Measurements from ENCODE around the gene SNTG2. TPM values are rescaled to one million over a fixed set of nuclear protein-coding genes. Genes with fewer than 3 reads are reported as not detected.

Gene SNTG2
- total and polyA plus RNA-seq, 9 donors = 0.17 to 5.7 (median 1.3) TPM; not detected in 1

DNA sequence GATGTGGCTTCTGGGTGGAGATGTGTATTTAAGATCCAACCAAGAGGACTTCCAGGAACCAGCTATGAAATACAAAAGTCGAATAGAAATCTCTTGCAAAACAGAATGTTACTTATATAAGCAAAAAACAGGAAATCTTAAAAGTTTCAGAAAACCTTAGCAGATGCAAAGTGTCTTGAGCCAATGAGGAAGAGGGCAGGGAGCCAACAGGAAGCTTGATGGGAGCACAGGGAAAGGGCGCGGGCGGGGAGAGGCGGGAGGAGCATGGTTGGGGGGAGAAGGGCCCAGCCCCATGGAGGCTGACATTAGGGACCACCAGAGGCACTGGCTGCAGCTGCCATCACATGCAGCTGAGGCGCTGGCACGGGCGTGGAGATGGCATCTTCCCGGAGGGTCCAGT, 203.3 kb downstream of the SNTG2 start:
- Histone ChIP-seq H3K9me3 (no peaks in the 10 kb centered on the region), H3K27ac (no peak overlapping the region)

DNA sequence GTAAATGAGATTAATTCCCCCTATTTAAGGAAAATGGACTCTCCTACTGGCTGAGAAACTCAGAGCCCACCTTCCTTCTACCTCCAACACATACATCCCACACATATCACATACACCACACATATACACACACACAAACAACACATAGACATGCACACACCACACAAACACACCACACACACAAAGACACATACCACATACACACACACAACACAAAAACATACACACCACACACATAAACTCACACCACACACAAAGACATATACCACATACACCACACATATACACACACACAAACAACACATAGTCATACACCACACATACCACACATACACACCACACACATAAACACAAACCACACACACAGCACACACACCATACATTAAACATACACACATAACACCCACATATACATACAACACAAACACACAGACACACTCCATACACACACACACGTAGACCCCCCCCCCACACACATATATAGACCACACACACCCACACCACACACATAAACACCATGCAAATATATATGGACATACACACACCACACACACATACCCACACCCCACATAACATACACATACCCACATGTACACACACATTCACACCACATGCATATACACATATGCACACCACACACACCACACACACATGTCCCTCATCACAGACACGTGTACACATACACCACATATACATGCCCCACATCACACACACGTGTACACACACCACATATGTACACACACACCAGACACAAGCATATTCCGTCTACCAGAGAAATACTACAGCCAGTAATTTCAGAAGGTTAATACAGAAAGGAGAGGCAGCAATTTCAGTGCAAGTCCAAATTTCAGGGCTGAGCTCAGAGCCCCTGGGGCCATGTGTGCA, 204.3 kb downstream of the SNTG2 start:
- H3K36me3 ChIP-seq = no peaks in the 10 kb centered on the region
- H3K9me3 ChIP-seq = no peaks in the 10 kb centered on the region
- intact Hi-C loops (cut with DNase I) = no loop called here
- TF ChIP-seq, protein P1, sequence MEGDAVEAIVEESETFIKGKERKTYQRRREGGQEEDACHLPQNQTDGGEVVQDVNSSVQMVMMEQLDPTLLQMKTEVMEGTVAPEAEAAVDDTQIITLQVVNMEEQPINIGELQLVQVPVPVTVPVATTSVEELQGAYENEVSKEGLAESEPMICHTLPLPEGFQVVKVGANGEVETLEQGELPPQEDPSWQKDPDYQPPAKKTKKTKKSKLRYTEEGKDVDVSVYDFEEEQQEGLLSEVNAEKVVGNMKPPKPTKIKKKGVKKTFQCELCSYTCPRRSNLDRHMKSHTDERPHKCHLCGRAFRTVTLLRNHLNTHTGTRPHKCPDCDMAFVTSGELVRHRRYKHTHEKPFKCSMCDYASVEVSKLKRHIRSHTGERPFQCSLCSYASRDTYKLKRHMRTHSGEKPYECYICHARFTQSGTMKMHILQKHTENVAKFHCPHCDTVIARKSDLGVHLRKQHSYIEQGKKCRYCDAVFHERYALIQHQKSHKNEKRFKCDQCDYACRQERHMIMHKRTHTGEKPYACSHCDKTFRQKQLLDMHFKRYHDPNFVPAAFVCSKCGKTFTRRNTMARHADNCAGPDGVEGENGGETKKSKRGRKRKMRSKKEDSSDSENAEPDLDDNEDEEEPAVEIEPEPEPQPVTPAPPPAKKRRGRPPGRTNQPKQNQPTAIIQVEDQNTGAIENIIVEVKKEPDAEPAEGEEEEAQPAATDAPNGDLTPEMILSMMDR (IDR thresholded peaks at IDR 0.05) = no peak
- no peak for TF ChIP-seq POLR2A (IDR thresholded peaks at IDR 0.05)
- TF ChIP-seq EP300 (IDR thresholded peaks at IDR 0.05) = no peak
- no peak overlapping the region for H3K4me3 ChIP-seq
- no peak for DNase-seq
- no peaks in the 10 kb centered on the region for H3K4me1 ChIP-seq (ENCODE audit: insufficient read depth)
- 87 to 92% (median 89%) methylated on average over 4 of the region's 4 CpGs for WGBS, 3 donors
- H3K27ac ChIP-seq = no peak overlapping the region
- H3K27me3 ChIP-seq = no peaks in the 10 kb centered on the region

More for the DNA sequence above, 203.3 kb downstream of the SNTG2 start:
- no peaks in the 10 kb centered on the region for H3K36me3 ChIP-seq
- H3K27me3 ChIP-seq = no peaks in the 10 kb centered on the region
- WGBS, 3 donors = 50 to 62% (median 59%) methylated on average over 8 to 9 of the region's 9 CpGs
- no peak overlapping the region for H3K4me3 ChIP-seq
- no peak for TF ChIP-seq POLR2A (IDR thresholded peaks at IDR 0.05)
- TF ChIP-seq EP300 (IDR thresholded peaks at IDR 0.05) = no peak
- TF ChIP-seq, protein P1 (IDR thresholded peaks at IDR 0.05) = no peak
- DNase-seq = no peak
- H3K4me1 ChIP-seq (ENCODE audit: insufficient read depth) = no peaks in the 10 kb centered on the region
- intact Hi-C loops (cut with DNase I) = no loop called here

DNA sequence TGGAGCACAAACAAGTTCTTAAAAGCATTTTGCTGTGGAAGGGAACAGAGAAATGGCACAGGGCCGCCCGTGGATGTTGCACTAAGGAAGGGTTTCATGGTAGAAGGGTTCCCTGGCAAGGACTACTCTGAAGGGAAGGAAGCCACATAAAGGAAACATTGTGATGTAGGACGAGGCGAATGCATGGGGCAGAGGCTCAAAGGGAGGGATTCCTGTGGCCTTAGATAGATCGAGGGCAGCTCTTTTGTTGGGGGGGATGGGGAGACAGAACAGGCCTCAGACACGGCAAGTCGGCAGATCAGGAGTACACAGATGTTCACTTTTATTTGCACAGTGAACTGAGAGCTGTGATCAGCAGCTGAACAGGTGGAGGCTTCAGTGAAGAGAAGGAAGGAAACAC, 205.4 kb downstream of the SNTG2 start:
- no peak for DNase-seq
- 71 to 85% (median 82%) methylated on average over 7 of the region's 7 CpGs for WGBS, 3 donors
- Histone ChIP-seq H3K4me1 (ENCODE audit: insufficient read depth) (no peaks in the 10 kb centered on the region), H3K27me3 (no peaks in the 10 kb centered on the region), H3K36me3 (no peaks in the 10 kb centered on the region), H3K9me3 (no peaks in the 10 kb centered on the region), H3K4me3 (no peak overlapping the region), H3K27ac (no peak overlapping the region)
- intact Hi-C loops (cut with DNase I) = no loop called here
- TF ChIP-seq, protein P1 (IDR thresholded peaks at IDR 0.05) = no peak
- TF ChIP-seq POLR2A (IDR thresholded peaks at IDR 0.05) (no peak), EP300 (IDR thresholded peaks at IDR 0.05) (no peak)

DNA sequence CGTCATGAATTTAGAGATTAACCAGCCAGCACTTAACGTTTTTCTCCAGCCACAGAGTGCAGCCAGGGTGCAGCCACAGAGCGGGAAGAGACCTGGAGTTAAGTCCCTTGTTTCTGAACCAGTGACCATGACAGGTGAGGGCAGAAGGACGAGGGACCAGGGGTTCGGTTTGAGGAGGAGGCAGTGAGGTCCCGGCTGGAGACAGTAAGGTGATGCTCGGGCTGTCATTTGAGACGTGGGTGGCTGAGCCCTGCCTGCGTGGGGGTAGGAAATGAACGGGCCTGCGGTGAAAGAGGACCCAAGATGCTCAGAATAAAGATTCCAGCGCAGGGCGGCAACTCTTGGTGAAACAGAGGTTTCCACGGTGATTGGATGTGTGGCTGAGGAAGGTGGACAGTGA, 205.9 kb downstream of the SNTG2 start:
- H3K27me3 ChIP-seq = no peaks in the 10 kb centered on the region
- WGBS, 3 donors = 65 to 70% (median 67%) methylated on average over 13 to 14 of the region's 14 CpGs
- H3K27ac ChIP-seq = no peak overlapping the region
- no peaks in the 10 kb centered on the region for H3K4me1 ChIP-seq (ENCODE audit: insufficient read depth)
- intact Hi-C loops (cut with DNase I) = no loop called here
- TF ChIP-seq EP300 (IDR thresholded peaks at IDR 0.05) (no peak), POLR2A (IDR thresholded peaks at IDR 0.05) (no peak)
- TF ChIP-seq, protein P1 (IDR thresholded peaks at IDR 0.05) = no peak
- H3K36me3 ChIP-seq = no peaks in the 10 kb centered on the region
- no peak overlapping the region for H3K4me3 ChIP-seq
- no peaks in the 10 kb centered on the region for H3K9me3 ChIP-seq
- no peak for DNase-seq
